Gastrocnemius medialis (tissue), 4 donors: ENCODE measurements around the gene SRD5A2.
"Not testable (repeated sequence)": the region's sequence is repeated elsewhere in the genome, so short reads cannot be mapped to it uniquely, and the experiment has no call there.

Experiments
- POLR2A ChIP-seq, 2 donors: fragments of 450-650 bp; IDR thresholded peaks; one replicate each; pipeline ENCODE4 v1.6.1; 2017; ENCODE audit warnings: antibody characterized with exemption in 2 of 2, mild to moderate bottlenecking in 2 of 2, moderate library complexity in 2 of 2
- TF ChIP-seq, protein P1 (sequence below), 5 experiments: fragments of 450-650 bp in 3 of 5; fragments of 200-600 bp in 2 of 5; sonication (generic) in 2 of 5; IDR thresholded peaks in 4 of 5; conservative IDR thresholded peaks in 1 of 5; 1 replicate in 4 of 5; 2 replicates in 1 of 5; pipeline ENCODE4 v1.5.1; 2016 to 2019; ENCODE audit warnings: antibody characterized with exemption in 5 of 5, mild to moderate bottlenecking in 3 of 5, moderate library complexity in 3 of 5

DNA sequence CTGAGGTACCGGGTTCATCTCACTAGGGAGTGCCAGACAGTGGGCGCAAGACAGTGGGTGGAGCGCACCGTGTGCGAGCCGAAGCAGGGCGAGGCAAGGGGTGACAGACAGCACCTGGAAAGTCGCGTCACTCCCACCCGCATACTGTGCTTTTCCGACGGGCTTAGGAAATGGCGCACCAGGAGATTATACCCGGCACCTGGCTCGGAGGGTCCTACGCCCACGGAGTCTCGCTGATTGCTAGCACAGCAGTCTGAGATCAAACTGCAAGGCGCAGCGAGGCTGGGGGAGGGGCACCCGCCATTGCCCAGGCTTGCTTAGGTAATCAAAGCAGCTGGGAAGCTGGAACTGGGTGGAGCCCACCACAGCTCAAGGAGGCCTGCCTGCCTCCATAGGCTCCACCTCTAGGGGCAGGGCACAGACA lies 84.3 kb downstream of the SRD5A2 start:
- not testable (repeated sequence) for TF ChIP-seq POLR2A (IDR thresholded peaks at IDR 0.05)
- TF ChIP-seq, protein P1, sequence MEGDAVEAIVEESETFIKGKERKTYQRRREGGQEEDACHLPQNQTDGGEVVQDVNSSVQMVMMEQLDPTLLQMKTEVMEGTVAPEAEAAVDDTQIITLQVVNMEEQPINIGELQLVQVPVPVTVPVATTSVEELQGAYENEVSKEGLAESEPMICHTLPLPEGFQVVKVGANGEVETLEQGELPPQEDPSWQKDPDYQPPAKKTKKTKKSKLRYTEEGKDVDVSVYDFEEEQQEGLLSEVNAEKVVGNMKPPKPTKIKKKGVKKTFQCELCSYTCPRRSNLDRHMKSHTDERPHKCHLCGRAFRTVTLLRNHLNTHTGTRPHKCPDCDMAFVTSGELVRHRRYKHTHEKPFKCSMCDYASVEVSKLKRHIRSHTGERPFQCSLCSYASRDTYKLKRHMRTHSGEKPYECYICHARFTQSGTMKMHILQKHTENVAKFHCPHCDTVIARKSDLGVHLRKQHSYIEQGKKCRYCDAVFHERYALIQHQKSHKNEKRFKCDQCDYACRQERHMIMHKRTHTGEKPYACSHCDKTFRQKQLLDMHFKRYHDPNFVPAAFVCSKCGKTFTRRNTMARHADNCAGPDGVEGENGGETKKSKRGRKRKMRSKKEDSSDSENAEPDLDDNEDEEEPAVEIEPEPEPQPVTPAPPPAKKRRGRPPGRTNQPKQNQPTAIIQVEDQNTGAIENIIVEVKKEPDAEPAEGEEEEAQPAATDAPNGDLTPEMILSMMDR (IDR thresholded peaks at IDR 0.05 in 4 of 5, conservative IDR thresholded peaks at IDR 0.05 in 1 of 5) = not testable (repeated sequence)
